Subcutaneous adipose tissue (tissue), 4 donors: ENCODE data around the gene CFAP58. TPM values are rescaled to one million over a fixed set of nuclear protein-coding genes. Genes with fewer than 3 reads are reported as not detected.

Source experiments
- CTCF ChIP-seq: fragments of 450-650 bp; IDR thresholded peaks from one replicate; pipeline ENCODE4 v1.5.1; 2016; ENCODE audit warnings: low read depth, mild to moderate bottlenecking, control low read depth, antibody characterized with exemption, moderate library complexity
- total RNA-seq, 4 donors: library from RNA; depleted of rRNA; stranded (reverse); fragments of >200 nt; gene quantifications; one replicate each; pipeline ENCODE4 v1.1.0, GENCODE V29; 2016

The CFAP58 gene
- total RNA-seq, 4 donors from 2014 or later, result 0.16 to 0.66 (median 0.26) TPM

- TF ChIP-seq CTCF, result no peak
Measured at GRCh38 chr10:104333032-104333727, 20.5 kb upstream of the CFAP58 start.

DNA sequence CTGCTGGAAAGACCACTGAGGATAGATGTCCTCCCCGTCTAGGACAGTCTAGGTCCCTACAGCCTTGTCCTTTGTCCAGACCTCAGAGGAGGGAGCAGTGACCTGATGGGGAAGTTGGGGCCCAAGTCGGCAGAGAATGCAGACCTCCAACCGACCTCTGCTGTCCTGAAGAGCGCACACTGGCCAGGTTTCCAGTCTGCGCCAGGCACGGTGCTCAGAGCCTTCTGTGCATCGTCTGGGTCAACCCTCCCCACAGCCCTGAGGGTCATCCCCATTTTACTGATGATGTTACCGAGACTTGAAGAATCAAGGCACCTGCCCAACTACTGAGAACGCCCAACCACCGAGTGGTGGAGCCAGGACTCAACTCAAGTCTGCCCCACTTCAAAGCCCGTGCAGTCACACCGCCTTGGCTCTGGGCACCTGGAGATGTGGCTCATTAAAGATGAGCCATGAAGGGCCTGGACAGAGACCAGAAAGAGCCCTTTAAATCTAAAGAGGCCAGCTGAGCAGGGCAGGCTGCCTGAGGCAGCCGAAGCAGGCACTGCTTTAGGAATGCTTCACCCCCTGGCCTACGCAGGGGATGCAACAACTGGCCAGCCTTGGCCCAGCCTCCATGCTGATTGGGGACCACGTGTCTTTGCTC, 19.8 kb upstream of the CFAP58 start:
- TF ChIP-seq CTCF, result no peak

- TF ChIP-seq CTCF, result no peak
Measured at GRCh38 chr10:104334561-104334960, 19.1 kb upstream of the CFAP58 start.

- no peak for TF ChIP-seq CTCF
Measured at GRCh38 chr10:104334965-104335650, 18.5 kb upstream of the CFAP58 start.

DNA sequence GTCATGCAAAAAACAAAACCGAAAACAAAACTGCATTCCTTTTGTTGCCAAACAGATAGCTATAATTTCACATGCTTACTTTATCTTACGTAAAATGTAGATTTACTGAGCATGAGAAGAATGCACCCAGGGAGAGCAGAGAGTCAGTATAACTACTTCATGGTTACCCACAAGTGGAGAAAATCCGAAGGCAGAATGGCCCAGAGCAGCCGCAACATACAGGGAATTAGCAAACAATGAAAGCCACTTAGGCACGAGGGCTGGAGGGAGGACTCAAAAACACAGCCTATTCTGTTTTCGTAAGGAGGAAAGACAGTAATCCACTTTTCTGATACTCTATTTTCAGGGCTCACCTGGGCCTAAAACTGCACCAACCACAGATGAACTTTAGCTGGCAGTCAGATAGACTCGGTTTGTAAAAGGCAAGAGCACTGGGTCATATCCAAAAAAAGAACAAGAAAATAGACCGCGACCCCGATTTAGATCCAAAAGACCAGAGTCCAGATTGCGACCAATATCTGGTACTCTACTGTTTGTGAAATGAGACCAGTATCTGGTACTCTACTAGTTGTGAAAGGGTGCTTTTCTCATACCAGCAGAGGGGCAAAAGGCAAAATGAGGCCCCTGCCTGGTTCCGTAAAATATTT, 16.7 kb upstream of the CFAP58 start:
- no peak for TF ChIP-seq CTCF

GRCh38 chr10:104337521-104337984, 16.1 kb upstream of the CFAP58 start:
- TF ChIP-seq CTCF, result no peak
